Panc1 (cell line): ENCODE results near the gene DIP2C. TPM values are rescaled to one million over a fixed set of nuclear protein-coding genes. Genes with fewer than 3 reads are reported as not detected.

Source experiments
- ATAC-seq: fragments of 200-7000 bp; cut with Tn5 transposase; 2 replicates; pipeline ENCODE4 v1.9.1; 2020; ENCODE audit warnings: mild to moderate bottlenecking, moderate library complexity
- BruUV-seq: library from RNA; stranded (reverse); fragments of 400-500 nt; replicated peaks from 2 replicates; lab custom pipeline; 2021; lab: Mats Ljungman, UMichigan
- CTCF ChIA-PET: fragments of 300-600 bp; sonication (Branson Sonifier 250); formaldehyde crosslinking; loops from one replicate; lab custom pipeline; 2022; ENCODE audit warnings: antibody characterized with exemption; lab: Charles Lee
- POLR2A ChIA-PET: fragments of 300-600 bp; sonication (Branson Sonifier 250); formaldehyde crosslinking; loops from one replicate; lab custom pipeline; 2022; ENCODE audit warnings: antibody characterized with exemption; lab: Charles Lee
- DNase-seq: peaks from one replicate; pipeline ENCODE4 v3.0.0-alpha.2; 2010; ENCODE audit warnings: low read depth, low spot score
- H3K27ac ChIP-seq: 2 replicates; pipeline ENCODE4 v1.5.1; 2011; ENCODE audit warnings: mild to moderate bottlenecking, low read length, inconsistent platforms
- H3K27me3 ChIP-seq: fragments of 200-500 bp; sonication (Bioruptor generic); 2 replicates; pipeline ENCODE4 v1.6.0; 2014; ENCODE audit warnings: low read length, inconsistent platforms; ENCODE audit not compliant: control insufficient read depth, insufficient read depth
- H3K36me3 ChIP-seq: fragments of 200-500 bp; sonication (Bioruptor generic); 2 replicates; pipeline ENCODE4 v1.5.1; 2014; ENCODE audit warnings: inconsistent platforms, mild to moderate bottlenecking, low read length, moderate library complexity; ENCODE audit not compliant: control insufficient read depth, insufficient read depth
- H3K4me1 ChIP-seq: 2 replicates; pipeline ENCODE4 v1.5.1; 2011; ENCODE audit warnings: inconsistent platforms, mild to moderate bottlenecking, low read length, moderate library complexity; ENCODE audit not compliant: control insufficient read depth, insufficient read depth
- H3K4me3 ChIP-seq, 2 experiments: 2 replicates each; pipeline ENCODE4 v1.5.1; 2011 to 2012; ENCODE audit warnings: low read depth in 2 of 2, low read length in 2 of 2, mild to moderate bottlenecking in 2 of 2, inconsistent platforms in 1 of 2, moderate library complexity in 1 of 2
- H3K9me3 ChIP-seq: fragments of 200-500 bp; sonication (Bioruptor generic); 2 replicates; pipeline ENCODE4 v1.5.1; 2014; ENCODE audit warnings: low read depth, mild to moderate bottlenecking, inconsistent platforms, low read length, moderate library complexity; ENCODE audit not compliant: control insufficient read depth, insufficient read depth
- POLR2AphosphoS5 ChIP-seq: IDR thresholded peaks from 2 replicates; pipeline ENCODE4 v1.6.1; 2012; ENCODE audit warnings: mild to moderate bottlenecking, low read depth, low read length, moderate library complexity
- SIN3A ChIP-seq: IDR thresholded peaks from 2 replicates; pipeline ENCODE4 v1.6.1; 2012; ENCODE audit warnings: low read depth, mild to moderate bottlenecking, low read length, moderate library complexity, borderline replicate concordance; ENCODE audit not compliant: insufficient read depth
- TCF7L2 ChIP-seq: IDR thresholded peaks from 2 replicates; pipeline ENCODE4 v1.6.1; 2011; ENCODE audit warnings: mild to moderate bottlenecking, low read depth, low read length, inconsistent platforms
- in situ Hi-C: cut with HindIII; loops from 2 replicates; pipeline ENCODE4 v1.10.0; 2016; ENCODE audit warnings: low sequenced_read_pairs, low pct_unique_long_range_greater_than_20kb
- intact Hi-C: fragments of 100-400 bp; cut with micrococcal nuclease; formaldehyde crosslinking; loops from one replicate; pipeline ENCODE4 v1.10.0; 2022; ENCODE audit not compliant: unreplicated experiment
- total RNA-seq: library from RNA; stranded (reverse); gene quantifications from one replicate; pipeline ENCODE4 v1.2.1, GENCODE V29; 2021; ENCODE audit not compliant: unreplicated experiment
- TF ChIP-seq, protein P1 (sequence below): fragments of 450-650 bp; IDR thresholded peaks from 2 replicates; pipeline ENCODE4 v1.5.1; 2017; ENCODE audit warnings: mild to moderate bottlenecking
- TF ChIP-seq, protein P2 (sequence below), 2 experiments: IDR thresholded peaks; 2 replicates each; pipeline ENCODE4 v1.6.1; 2011 to 2012; ENCODE audit warnings: low read depth in 2 of 2, control low read depth in 1 of 2, low read length in 1 of 2, mild to moderate bottlenecking in 1 of 2, moderate library complexity in 1 of 2; ENCODE audit not compliant: insufficient read depth in 1 of 2

DIP2C gene
- total RNA-seq, 1 experiment from 2014 or later = 13.2 TPM

DNA sequence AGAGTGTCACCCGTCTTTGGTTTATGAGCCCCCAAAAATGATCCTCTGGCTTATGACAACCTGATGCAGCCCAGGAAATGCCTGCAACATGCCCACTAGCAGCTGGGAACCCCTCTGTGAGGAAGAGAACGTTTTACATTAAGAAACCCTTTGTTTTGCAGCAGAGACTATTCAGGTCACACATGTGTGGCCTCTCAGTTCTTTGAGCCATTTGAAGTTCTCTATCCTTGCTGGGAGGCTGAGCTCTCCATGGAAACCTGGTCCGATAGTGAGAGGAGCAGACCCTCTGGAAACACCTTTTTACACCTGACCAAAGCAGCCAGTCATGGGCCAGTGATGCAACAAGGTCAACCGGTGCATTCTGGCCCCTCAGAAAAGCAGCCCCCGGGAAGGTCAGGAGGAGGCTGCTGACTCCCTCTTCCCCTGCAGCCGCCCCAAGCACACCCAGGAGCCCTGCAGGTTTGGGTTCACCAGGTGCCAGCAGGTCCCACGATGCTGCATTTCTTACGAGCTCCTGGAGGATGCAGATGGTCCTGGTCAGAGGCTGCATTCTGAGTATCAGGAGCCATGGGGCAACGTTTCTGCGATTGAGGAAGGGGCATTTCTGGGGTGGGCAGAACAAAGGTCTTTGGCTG is 419.9 kb downstream of the DIP2C start:
- Histone ChIP-seq H3K36me3 (no peaks in the 10 kb centered on the region), H3K27me3 (no peaks in the 10 kb centered on the region), H3K27ac (no peak overlapping the region), H3K4me3 (no peak overlapping the region), H3K4me1 (no peaks in the 10 kb centered on the region), H3K9me3 (no peaks in the 10 kb centered on the region)
- CTCF ChIA-PET = no interaction called here
- TF ChIP-seq, protein P1, sequence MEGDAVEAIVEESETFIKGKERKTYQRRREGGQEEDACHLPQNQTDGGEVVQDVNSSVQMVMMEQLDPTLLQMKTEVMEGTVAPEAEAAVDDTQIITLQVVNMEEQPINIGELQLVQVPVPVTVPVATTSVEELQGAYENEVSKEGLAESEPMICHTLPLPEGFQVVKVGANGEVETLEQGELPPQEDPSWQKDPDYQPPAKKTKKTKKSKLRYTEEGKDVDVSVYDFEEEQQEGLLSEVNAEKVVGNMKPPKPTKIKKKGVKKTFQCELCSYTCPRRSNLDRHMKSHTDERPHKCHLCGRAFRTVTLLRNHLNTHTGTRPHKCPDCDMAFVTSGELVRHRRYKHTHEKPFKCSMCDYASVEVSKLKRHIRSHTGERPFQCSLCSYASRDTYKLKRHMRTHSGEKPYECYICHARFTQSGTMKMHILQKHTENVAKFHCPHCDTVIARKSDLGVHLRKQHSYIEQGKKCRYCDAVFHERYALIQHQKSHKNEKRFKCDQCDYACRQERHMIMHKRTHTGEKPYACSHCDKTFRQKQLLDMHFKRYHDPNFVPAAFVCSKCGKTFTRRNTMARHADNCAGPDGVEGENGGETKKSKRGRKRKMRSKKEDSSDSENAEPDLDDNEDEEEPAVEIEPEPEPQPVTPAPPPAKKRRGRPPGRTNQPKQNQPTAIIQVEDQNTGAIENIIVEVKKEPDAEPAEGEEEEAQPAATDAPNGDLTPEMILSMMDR = no peak
- no peak for TF ChIP-seq POLR2AphosphoS5
- TF ChIP-seq SIN3A = no peak
- TF ChIP-seq, protein P2, sequence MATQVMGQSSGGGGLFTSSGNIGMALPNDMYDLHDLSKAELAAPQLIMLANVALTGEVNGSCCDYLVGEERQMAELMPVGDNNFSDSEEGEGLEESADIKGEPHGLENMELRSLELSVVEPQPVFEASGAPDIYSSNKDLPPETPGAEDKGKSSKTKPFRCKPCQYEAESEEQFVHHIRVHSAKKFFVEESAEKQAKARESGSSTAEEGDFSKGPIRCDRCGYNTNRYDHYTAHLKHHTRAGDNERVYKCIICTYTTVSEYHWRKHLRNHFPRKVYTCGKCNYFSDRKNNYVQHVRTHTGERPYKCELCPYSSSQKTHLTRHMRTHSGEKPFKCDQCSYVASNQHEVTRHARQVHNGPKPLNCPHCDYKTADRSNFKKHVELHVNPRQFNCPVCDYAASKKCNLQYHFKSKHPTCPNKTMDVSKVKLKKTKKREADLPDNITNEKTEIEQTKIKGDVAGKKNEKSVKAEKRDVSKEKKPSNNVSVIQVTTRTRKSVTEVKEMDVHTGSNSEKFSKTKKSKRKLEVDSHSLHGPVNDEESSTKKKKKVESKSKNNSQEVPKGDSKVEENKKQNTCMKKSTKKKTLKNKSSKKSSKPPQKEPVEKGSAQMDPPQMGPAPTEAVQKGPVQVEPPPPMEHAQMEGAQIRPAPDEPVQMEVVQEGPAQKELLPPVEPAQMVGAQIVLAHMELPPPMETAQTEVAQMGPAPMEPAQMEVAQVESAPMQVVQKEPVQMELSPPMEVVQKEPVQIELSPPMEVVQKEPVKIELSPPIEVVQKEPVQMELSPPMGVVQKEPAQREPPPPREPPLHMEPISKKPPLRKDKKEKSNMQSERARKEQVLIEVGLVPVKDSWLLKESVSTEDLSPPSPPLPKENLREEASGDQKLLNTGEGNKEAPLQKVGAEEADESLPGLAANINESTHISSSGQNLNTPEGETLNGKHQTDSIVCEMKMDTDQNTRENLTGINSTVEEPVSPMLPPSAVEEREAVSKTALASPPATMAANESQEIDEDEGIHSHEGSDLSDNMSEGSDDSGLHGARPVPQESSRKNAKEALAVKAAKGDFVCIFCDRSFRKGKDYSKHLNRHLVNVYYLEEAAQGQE (IDR thresholded peaks at IDR 0.05; ENCODE audit: insufficient read depth in 1 of 2, low read depth in 2 of 2, low read length in 1 of 2) = no peak
- TF ChIP-seq TCF7L2 = no peak
- BruUV-seq = no TSS peak
- POLR2A ChIA-PET = no interaction called here
- no peak for DNase-seq
- in situ Hi-C loops = no loop called here
- intact Hi-C loops = no loop called here
- no peak for ATAC-seq

DNA sequence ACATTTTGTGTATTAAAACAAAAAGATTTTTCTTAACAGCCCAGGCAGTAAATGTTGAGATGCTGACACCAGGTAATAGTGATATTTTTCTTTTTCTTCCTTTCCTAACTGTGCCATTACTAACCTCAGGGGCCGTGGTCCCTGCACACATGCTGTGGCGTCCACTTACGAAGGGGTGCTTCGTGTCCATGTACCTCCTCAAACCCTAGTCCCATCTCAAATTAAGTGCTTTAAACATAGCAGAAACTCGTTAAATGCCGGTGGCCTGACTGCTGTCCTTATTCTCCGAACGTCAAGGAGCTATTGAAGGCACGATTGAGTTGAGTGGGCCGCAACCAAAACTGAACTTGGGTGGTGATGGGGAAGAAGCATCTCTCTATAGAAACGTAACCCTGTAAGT is 421.8 kb downstream of the DIP2C start:
- Histone ChIP-seq H3K4me3 (no peak overlapping the region), H3K9me3 (no peaks in the 10 kb centered on the region), H3K27ac (no peak overlapping the region), H3K27me3 (no peaks in the 10 kb centered on the region), H3K36me3 (no peaks in the 10 kb centered on the region), H3K4me1 (no peaks in the 10 kb centered on the region)
- intact Hi-C loops (no loop called here), in situ Hi-C loops (no loop called here)
- BruUV-seq = no TSS peak
- DNase-seq (no peak), ATAC-seq (no peak)
- POLR2A ChIA-PET = no interaction called here
- CTCF ChIA-PET = interaction anchor here (0.6 kb wide), 1 partner anchor 27 kb away, joined by 4 read pairs; no protein-coding TSS in a partner anchor
- TF ChIP-seq SIN3A (no peak), POLR2AphosphoS5 (no peak), TCF7L2 (no peak)
- TF ChIP-seq, protein P1 = no peak
- TF ChIP-seq, protein P2 (IDR thresholded peaks at IDR 0.05; ENCODE audit: insufficient read depth in 1 of 2, low read depth in 2 of 2, low read length in 1 of 2) = no peak
